Measurements from ENCODE around the gene SNN. TPM values are rescaled to one million over a fixed set of nuclear protein-coding genes. Genes with fewer than 3 reads are reported as not detected.

SNN gene
- total RNA-seq, 3 donors from 2014 or later = 2.3 to 22.1 (median 4.2) TPM

- Histone ChIP-seq H3K4me1 (ENCODE audit: low read depth) (no peaks in the 10 kb centered on the region), H3K4me3 (no peak overlapping the region), H3K36me3 (ENCODE audit: low read depth) (no peaks in the 10 kb centered on the region), H3K9me3 (no peaks in the 10 kb centered on the region)
- DNase-seq (no peak), ATAC-seq (no peak)
- intact Hi-C loops (cut with DNase I, micrococcal nuclease) = no loop called here
- no peak for TF ChIP-seq CTCF (IDR thresholded peaks at IDR 0.05)
These were observed 40.2 kb downstream of the SNN start for GRCh38 chr16:11708421-11708820.

- no peaks in the 10 kb centered on the region for H3K9me3 ChIP-seq
- DNase-seq = no peak
- no peak for TF ChIP-seq CTCF (IDR thresholded peaks at IDR 0.05)
- no peaks in the 10 kb centered on the region for H3K36me3 ChIP-seq (ENCODE audit: low read depth)
- H3K4me1 ChIP-seq (ENCODE audit: low read depth) = no peaks in the 10 kb centered on the region
- no peak for ATAC-seq
- intact Hi-C loops (cut with DNase I, micrococcal nuclease) = no loop called here
- H3K4me3 ChIP-seq = no peak overlapping the region
These were observed 43.4 kb downstream of the SNN start for GRCh38 chr16:11711662-11712061.

- H3K9me3 ChIP-seq = no peaks in the 10 kb centered on the region
- DNase-seq (no peak), ATAC-seq (no peak)
- H3K4me1 ChIP-seq (ENCODE audit: low read depth) = no peaks in the 10 kb centered on the region
- no peak overlapping the region for H3K4me3 ChIP-seq
- no peaks in the 10 kb centered on the region for H3K36me3 ChIP-seq (ENCODE audit: low read depth)
- intact Hi-C loops (cut with DNase I, micrococcal nuclease) = no loop called here
- TF ChIP-seq CTCF (IDR thresholded peaks at IDR 0.05) = no peak
These were observed 43.9 kb downstream of the SNN start for GRCh38 chr16:11712122-11712521.

GRCh38 chr16:11715246-11715947 is 47.1 kb downstream of the SNN start:
- Histone ChIP-seq H3K36me3 (ENCODE audit: low read depth) (no peaks in the 10 kb centered on the region), H3K4me1 (ENCODE audit: low read depth) (no peaks in the 10 kb centered on the region), H3K9me3 (no peaks in the 10 kb centered on the region), H3K4me3 (no peak overlapping the region)
- no peak for ATAC-seq
- intact Hi-C loops (cut with DNase I, micrococcal nuclease) = no loop called here
- no peak for TF ChIP-seq CTCF (IDR thresholded peaks at IDR 0.05)
- no peak for DNase-seq

GRCh38 chr16:11716336-11716735 is 48.1 kb downstream of the SNN start:
- ATAC-seq = no peak
- no peaks in the 10 kb centered on the region for H3K4me1 ChIP-seq (ENCODE audit: low read depth)
- H3K36me3 ChIP-seq (ENCODE audit: low read depth) = no peaks in the 10 kb centered on the region
- H3K9me3 ChIP-seq = no peaks in the 10 kb centered on the region
- no peak for TF ChIP-seq CTCF (IDR thresholded peaks at IDR 0.05)
- intact Hi-C loops (cut with DNase I, micrococcal nuclease) = no loop called here
- no peak for DNase-seq
- no peak overlapping the region for H3K4me3 ChIP-seq

GRCh38 chr16:11717811-11718210 is 49.6 kb downstream of the SNN start:
- Histone ChIP-seq H3K9me3 (no peaks in the 10 kb centered on the region), H3K4me3 (no peak overlapping the region), H3K36me3 (ENCODE audit: low read depth) (no peaks in the 10 kb centered on the region), H3K4me1 (ENCODE audit: low read depth) (peaks cover 11% of the 10 kb centered on the region)
- DNase-seq = no peak
- ATAC-seq = no peak
- TF ChIP-seq CTCF (IDR thresholded peaks at IDR 0.05) = no peak
- intact Hi-C loops (cut with DNase I, micrococcal nuclease) = no loop called here

Data from mucosa of descending colon (tissue), 3 donors.